GM12891 (cell line): ENCODE data around the gene RBPJL.
A peak's percentile ranks its signal among the peaks of the same experiment; 100 is the strongest.

ENCODE experiments used
- DNase-seq: peaks from one replicate; pipeline ENCODE4 v3.0.0; 2011; ENCODE audit warnings: low spot score; ENCODE audit not compliant: insufficient read length
- FAIRE-seq: peaks from 2 replicates; lab custom pipeline; 2011; peaks lifted over from hg19 to GRCh38; lab: Jason Lieb, UNC
- PAX5 ChIP-seq: IDR thresholded peaks from 2 replicates; pipeline ENCODE4 v1.6.1; 2011; ENCODE audit warnings: low read length, moderate library complexity, mild to moderate bottlenecking; ENCODE audit not compliant: insufficient read depth, severe bottlenecking
- POLR2A ChIP-seq: IDR thresholded peaks from 2 replicates; pipeline ENCODE4 v1.6.1; 2011; ENCODE audit warnings: low read depth, low read length, control low read depth
- POLR2AphosphoS5 ChIP-seq: IDR thresholded peaks from 2 replicates; pipeline ENCODE4 v1.6.1; 2011; ENCODE audit warnings: low read depth, low read length, control low read depth
- POU2F2 ChIP-seq: IDR thresholded peaks from 2 replicates; pipeline ENCODE4 v1.6.1; 2011; ENCODE audit warnings: low read depth, mild to moderate bottlenecking, control low read depth, low read length, moderate library complexity
- SPI1 ChIP-seq: IDR thresholded peaks from 2 replicates; pipeline ENCODE4 v1.6.1; 2011; ENCODE audit warnings: low read depth, low read length, control low read depth
- TAF1 ChIP-seq: IDR thresholded peaks from 2 replicates; pipeline ENCODE4 v1.6.1; 2011; ENCODE audit warnings: low read depth, low read length, control low read depth

Gene RBPJL

DNA sequence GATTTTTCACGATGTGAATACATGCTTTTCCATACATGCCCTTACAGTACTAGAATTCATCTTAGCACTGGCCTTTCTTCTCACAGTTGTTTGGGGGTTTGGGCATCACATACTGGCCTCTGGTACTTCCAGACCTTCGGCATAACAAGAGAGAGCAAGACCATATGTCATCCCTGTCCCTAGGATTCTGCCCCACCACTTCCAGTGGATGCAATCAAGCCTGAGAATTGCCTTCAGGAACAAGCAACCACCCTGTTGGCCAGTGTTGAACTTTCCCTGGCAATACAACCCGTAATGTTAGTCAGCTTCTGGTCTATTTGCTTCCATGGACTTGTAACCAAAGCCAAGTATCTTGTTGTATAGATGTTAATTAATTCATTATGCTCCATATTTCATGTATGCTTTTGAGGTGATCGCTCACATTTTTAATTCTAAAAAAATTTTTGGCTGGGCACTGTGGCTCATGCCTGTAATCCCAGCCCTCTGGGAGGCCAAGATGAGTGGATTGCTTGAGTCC is 36.8 kb upstream of the RBPJL start:
- no peak for TF ChIP-seq TAF1
- no peak for TF ChIP-seq POLR2A
- TF ChIP-seq POU2F2 = no peak
- TF ChIP-seq PAX5 = no peak
- no peak for FAIRE-seq
- DNase-seq = no peak

DNA sequence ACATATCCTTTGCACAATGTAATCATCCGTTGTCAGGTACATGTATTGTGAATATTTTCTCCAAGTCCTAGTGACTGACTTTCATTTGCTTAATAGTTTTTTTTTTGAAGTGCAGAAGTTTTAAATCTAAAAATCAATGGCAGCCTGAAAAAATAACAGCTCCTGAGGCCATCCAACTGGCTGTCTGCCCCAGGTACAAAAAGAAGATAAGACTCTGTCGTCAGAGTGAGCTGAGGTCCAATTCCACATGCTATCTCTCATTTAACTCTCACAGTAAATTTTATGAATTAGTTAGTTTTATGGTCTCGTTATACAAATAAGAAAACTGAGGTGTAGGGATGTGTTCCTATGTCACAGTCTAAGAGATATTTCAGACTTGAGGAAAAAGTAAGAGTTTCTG is 31.3 kb upstream of the RBPJL start:
- TF ChIP-seq PAX5 = no peak
- TF ChIP-seq POU2F2 = no peak
- no peak for TF ChIP-seq POLR2AphosphoS5
- TF ChIP-seq TAF1 = no peak
- TF ChIP-seq POLR2A = no peak
- TF ChIP-seq SPI1 = no peak
- DNase-seq (no peak), FAIRE-seq (no peak)

DNA sequence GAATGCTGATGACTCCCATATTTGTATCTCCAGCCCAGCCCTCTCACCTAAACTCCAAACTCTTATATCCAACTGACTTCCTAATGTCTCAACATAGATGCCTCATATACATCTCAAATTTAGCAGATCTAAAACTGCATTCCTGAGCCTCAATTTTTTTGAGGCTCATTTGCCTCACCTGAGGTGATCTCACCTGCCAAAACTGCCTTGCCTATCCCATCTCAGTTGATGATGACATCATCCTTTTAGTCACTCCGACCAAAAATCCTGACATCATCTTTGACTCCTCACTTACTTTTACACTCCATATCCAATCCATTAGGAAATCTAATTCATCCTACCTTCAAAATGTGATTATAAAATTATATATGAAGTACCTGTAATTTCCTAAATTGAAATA is 26.6 kb upstream of the RBPJL start:
- no peak for TF ChIP-seq POLR2A
- no peak for TF ChIP-seq POLR2AphosphoS5
- TF ChIP-seq SPI1 = no peak
- TF ChIP-seq PAX5 = no peak
- TF ChIP-seq TAF1 = no peak
- no peak for TF ChIP-seq POU2F2
- FAIRE-seq = no peak

DNA sequence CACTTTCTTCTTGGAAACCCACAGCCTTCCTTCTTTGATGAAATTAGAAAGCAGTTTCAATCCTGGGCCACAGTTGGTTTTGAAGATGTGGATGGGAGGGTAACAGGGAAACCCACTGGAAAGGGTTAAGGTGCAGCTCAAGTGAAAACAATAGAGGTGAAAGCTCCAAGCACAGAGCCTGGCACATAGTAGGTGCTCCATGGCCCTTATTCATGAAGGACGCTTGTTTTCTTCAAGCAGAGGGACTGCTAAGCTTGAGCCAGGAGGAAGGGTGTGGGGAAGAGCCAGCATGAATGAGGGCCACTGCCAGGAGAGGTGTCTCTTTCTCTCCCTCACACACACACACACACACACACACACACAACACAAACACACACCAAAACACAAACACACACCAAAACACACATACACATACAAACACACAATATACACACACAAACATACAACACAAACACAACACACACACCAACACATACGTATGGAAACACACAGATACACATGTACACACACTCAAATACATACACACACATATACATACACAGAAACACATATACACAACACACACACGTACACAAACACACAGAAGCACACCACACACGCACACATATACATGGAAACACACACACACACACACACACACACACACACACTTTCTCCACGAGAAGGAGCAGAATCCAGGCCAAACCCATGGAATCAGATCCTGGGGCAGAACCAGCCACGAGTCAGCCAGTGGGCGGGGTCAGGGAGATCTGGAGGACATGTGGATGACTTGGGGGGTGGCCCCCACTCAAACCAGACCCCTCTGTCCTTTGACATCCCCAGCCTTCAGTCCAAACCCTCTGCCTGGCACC is 23.7 kb upstream of the RBPJL start:
- TF ChIP-seq POU2F2 = no peak
- no peak for TF ChIP-seq SPI1
- no peak for TF ChIP-seq POLR2AphosphoS5
- TF ChIP-seq PAX5 = no peak
- TF ChIP-seq TAF1 = no peak
- TF ChIP-seq POLR2A = no peak
- DNase-seq (no peak), FAIRE-seq (no peak)

More for the DNA sequence above, 26.6 kb upstream of the RBPJL start:
- DNase-seq = no peak

DNA sequence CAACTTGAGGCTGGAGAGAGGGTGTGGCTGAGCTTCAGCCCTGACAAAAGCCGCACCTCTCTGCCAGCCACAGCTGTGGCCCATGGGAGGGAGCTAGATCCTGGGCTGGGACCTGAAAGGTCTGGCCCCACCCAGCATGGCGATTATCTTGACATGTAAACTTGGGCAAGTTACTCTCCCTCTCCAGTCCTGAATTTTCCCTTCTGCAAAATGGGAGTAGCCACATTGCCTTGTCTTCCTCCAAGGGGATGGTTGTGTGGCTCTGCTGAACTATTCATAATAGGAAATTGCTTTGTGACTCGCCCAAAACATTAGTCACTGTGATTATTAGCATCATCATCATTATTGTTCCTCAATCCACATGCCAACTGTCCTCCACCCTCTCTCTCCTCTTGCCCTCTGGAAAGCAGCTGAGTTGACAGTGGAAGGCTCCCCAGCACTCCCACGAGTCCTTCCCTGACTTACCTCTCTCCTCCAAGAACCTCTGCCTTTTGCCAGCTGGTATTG is 23.0 kb upstream of the RBPJL start:
- no peak for TF ChIP-seq POU2F2
- no peak for TF ChIP-seq TAF1
- TF ChIP-seq PAX5 = no peak
- no peak for TF ChIP-seq POLR2A
- TF ChIP-seq POLR2AphosphoS5 = no peak
- no peak for TF ChIP-seq SPI1
- no peak for FAIRE-seq
- no peak for DNase-seq

DNA sequence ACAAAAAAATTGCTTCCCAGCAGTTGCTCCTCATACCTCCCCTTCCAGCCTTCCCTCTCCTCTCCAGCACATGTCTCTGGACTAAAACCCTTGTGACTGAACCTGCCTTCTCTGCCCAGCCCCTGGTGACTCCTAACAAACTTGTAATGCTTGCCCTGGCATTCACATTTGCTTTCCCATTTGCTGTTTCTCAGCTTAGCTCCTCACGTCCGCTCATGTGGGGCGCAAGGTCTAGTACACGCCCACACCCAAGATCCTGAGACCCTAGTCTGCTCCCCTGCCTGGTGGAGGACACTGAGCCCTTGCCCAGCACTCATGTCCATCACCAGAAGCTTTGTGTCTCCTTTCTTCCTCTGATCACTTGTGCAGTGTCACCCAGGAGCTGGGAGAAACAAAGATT is 18.3 kb upstream of the RBPJL start:
- TF ChIP-seq POLR2AphosphoS5 = no peak
- TF ChIP-seq SPI1 = no peak
- TF ChIP-seq POLR2A = no peak
- DNase-seq = no peak
- no peak for FAIRE-seq

DNA sequence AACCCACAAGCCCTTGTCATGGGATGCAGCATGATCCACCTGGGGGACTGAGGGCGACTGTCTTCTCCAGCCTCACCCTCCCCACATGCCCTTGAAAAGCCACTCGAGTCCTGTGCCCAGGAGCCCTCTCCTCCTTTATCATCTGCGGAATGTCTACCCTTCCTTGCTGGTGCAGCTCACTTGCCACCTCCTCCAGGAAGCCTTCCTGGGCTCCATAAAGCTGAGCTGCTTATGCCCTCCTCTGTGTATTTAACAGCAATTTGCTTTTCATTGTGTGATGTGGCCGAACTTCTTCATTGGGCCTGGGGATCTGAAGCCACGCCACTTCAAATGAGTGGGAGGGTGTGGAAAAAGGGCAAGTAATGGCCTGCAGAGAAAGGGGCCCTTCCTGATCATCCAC is 17.8 kb upstream of the RBPJL start:
- FAIRE-seq (no peak), DNase-seq (no peak)
- TF ChIP-seq TAF1 (no peak), SPI1 (no peak), PAX5 (no peak), POU2F2 (no peak)

DNA sequence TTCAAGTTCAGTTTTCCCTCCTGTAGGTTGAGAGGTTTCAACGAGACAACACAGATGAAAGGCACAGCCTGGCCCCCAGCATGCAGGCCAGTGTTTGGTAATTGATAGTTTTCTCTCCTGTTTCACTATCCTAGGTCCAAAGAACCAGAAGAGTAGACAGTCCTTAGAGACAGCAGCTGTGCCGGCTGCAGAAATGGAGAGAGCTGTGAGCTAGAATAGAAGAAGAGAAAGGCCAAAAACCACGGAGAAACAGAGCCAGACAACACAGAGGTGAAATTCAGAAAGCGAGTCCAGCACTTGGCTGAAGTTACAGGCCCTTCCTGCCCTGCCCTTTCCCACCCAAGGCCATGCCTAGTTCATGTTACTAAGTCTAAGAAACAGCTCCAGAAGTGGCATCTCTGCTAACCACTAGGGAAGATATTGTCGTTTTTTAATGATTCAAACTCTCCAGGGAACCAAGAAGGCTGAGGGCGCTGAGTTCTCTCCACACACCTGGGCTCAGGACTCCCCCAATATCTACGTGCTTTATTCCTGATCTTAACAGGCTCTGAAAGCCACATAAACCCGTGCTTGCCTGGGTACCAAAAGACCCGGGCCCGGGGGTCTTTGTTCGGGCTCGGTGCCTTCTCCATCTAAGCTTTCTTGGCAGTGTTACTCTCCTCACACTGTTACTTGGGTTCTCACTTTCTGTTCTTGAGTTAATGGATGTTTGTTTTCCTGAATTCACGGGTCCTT is 16.5 kb upstream of the RBPJL start:
- DNase-seq = no peak
- TF ChIP-seq TAF1 (no peak), POLR2A (no peak), POLR2AphosphoS5 (no peak), PAX5 (no peak), SPI1 (no peak), POU2F2 (no peak)
- no peak for FAIRE-seq

DNA sequence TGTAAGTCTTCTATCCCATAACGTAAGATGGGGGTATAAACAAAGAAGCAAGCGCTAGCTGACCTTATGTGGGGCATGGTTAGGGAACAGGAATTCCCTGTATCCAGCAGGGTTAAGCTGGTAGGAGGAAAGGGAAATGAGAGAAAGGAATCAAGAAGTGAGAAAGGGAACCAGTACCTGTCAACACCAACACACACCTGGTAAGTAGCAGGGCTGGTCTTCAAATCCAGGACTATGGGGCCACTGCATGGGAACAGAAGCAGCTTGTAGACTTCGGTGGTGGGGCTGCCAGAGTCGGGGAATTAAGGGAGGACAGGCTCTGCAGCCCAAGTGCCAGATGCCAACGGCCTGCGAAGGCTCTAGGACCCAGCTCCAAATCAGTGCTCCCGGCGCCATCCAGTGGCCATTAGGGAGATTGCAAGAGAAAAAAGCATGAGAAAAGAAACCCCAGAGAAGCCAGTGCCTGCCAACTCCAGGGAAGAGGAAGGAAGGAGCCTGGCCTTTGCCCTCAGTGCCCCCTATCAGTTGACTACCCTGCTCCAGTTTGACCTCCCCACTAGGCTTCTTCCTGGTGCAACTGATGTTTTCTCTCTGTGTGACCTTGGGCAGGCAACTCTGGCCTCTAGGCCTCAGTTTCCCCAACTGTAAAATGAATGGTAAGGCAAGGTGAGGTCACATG is 15.8 kb upstream of the RBPJL start:
- FAIRE-seq (peak; percentile 33), DNase-seq (peak; percentile 51)
- peak; percentile 77 for TF ChIP-seq SPI1
- no peak for TF ChIP-seq PAX5
